ENCODE results near the gene CC2D2B.
A peak's percentile ranks its signal among the peaks of the same experiment; 100 is the strongest.
"Not testable (repeated sequence)": the region's sequence is repeated elsewhere in the genome, so short reads cannot be mapped to it uniquely, and the experiment has no call there.

Gene CC2D2B

GRCh38 chr10:96044736-96045135, 137.0 kb downstream of the CC2D2B start:
- no peak for DNase-seq (ENCODE audit: low read depth, low spot score)
- no CpG with 5 or more reads among the region's 8 CpGs for WGBS (ENCODE audit: insufficient coverage, insufficient read length)
- Histone ChIP-seq H3K9me3 (ENCODE audit: control insufficient read depth, insufficient read depth, low read length) (no peaks in the 10 kb centered on the region), H3K36me3 (ENCODE audit: control insufficient read depth, insufficient read depth, low read length) (no peaks in the 10 kb centered on the region), H3K4me1 (ENCODE audit: control insufficient read depth, insufficient read depth, low read length) (no peaks in the 10 kb centered on the region; the same call in 1 of the 2 replicates), H3K27ac (ENCODE audit: low read length) (no peak overlapping the region), H3K4me3 (ENCODE audit: low read length) (peak overlapping the region; percentile 75; the same call in 1 of the 2 replicates), H3K27me3 (ENCODE audit: control insufficient read depth, insufficient read depth, low read length) (no peaks in the 10 kb centered on the region; the same call in none of the 2 replicates)

- no peaks in the 10 kb centered on the region; the same call in none of the 2 replicates for H3K27me3 ChIP-seq (ENCODE audit: control insufficient read depth, insufficient read depth, low read length)
- no peak for DNase-seq (ENCODE audit: low read depth, low spot score)
- no peaks in the 10 kb centered on the region; the same call in 1 of the 2 replicates for H3K4me1 ChIP-seq (ENCODE audit: control insufficient read depth, insufficient read depth, low read length)
- no peaks in the 10 kb centered on the region for H3K9me3 ChIP-seq (ENCODE audit: control insufficient read depth, insufficient read depth, low read length)
- WGBS (ENCODE audit: insufficient coverage, insufficient read length), result no CpG with 5 or more reads among the region's 1 CpG
- no peak overlapping the region for H3K27ac ChIP-seq (ENCODE audit: low read length)
- no peak overlapping the region for H3K4me3 ChIP-seq (ENCODE audit: low read length)
- H3K36me3 ChIP-seq (ENCODE audit: control insufficient read depth, insufficient read depth, low read length), result no peaks in the 10 kb centered on the region
These were observed 138.8 kb downstream of the CC2D2B start for GRCh38 chr10:96046546-96046945.

GRCh38 chr10:96047004-96047649, 139.4 kb downstream of the CC2D2B start:
- DNase-seq (ENCODE audit: low read depth, low spot score), result no peak
- Histone ChIP-seq H3K4me1 (ENCODE audit: control insufficient read depth, insufficient read depth, low read length) (no peaks in the 10 kb centered on the region; the same call in 1 of the 2 replicates), H3K27ac (ENCODE audit: low read length) (no peak overlapping the region), H3K27me3 (ENCODE audit: control insufficient read depth, insufficient read depth, low read length) (no peaks in the 10 kb centered on the region; the same call in none of the 2 replicates), H3K36me3 (ENCODE audit: control insufficient read depth, insufficient read depth, low read length) (no peaks in the 10 kb centered on the region), H3K4me3 (ENCODE audit: low read length) (no peak overlapping the region), H3K9me3 (ENCODE audit: control insufficient read depth, insufficient read depth, low read length) (no peaks in the 10 kb centered on the region)
- no CpG with 5 or more reads among the region's 4 CpGs for WGBS (ENCODE audit: insufficient coverage, insufficient read length)

GRCh38 chr10:96047925-96048324, 140.2 kb downstream of the CC2D2B start:
- not testable (repeated sequence) for H3K27me3 ChIP-seq (ENCODE audit: control insufficient read depth, insufficient read depth, low read length); H3K9me3 ChIP-seq (ENCODE audit: control insufficient read depth, insufficient read depth, low read length); H3K36me3 ChIP-seq (ENCODE audit: control insufficient read depth, insufficient read depth, low read length); H3K4me3 ChIP-seq (ENCODE audit: low read length); H3K4me1 ChIP-seq (ENCODE audit: control insufficient read depth, insufficient read depth, low read length); DNase-seq (ENCODE audit: low read depth, low spot score); H3K27ac ChIP-seq (ENCODE audit: low read length)
- WGBS (ENCODE audit: insufficient coverage, insufficient read length), result no CpG with 5 or more reads among the region's 3 CpGs

GRCh38 chr10:96049340-96049739, 141.6 kb downstream of the CC2D2B start:
- H3K27ac ChIP-seq (ENCODE audit: low read length), result no peak overlapping the region
- DNase-seq (ENCODE audit: low read depth, low spot score), result no peak
- H3K36me3 ChIP-seq (ENCODE audit: control insufficient read depth, insufficient read depth, low read length), result no peaks in the 10 kb centered on the region
- no peaks in the 10 kb centered on the region for H3K9me3 ChIP-seq (ENCODE audit: control insufficient read depth, insufficient read depth, low read length)
- no peaks in the 10 kb centered on the region for H3K27me3 ChIP-seq (ENCODE audit: control insufficient read depth, insufficient read depth, low read length)
- H3K4me1 ChIP-seq (ENCODE audit: control insufficient read depth, insufficient read depth, low read length), result no peaks in the 10 kb centered on the region; the same call in 1 of the 2 replicates
- no CpG with 5 or more reads among the region's 2 CpGs for WGBS (ENCODE audit: insufficient coverage, insufficient read length)
- no peak overlapping the region for H3K4me3 ChIP-seq (ENCODE audit: low read length)

GRCh38 chr10:96053985-96054384, 146.2 kb downstream of the CC2D2B start:
- Histone ChIP-seq H3K27ac (ENCODE audit: low read length) (no peak overlapping the region), H3K36me3 (ENCODE audit: control insufficient read depth, insufficient read depth, low read length) (peaks cover 16% of the 10 kb centered on the region; the same call in 1 of the 2 replicates), H3K4me3 (ENCODE audit: low read length) (no peak overlapping the region), H3K27me3 (ENCODE audit: control insufficient read depth, insufficient read depth, low read length) (no peaks in the 10 kb centered on the region), H3K9me3 (ENCODE audit: control insufficient read depth, insufficient read depth, low read length) (no peaks in the 10 kb centered on the region), H3K4me1 (ENCODE audit: control insufficient read depth, insufficient read depth, low read length) (no peaks in the 10 kb centered on the region)
- no peak for DNase-seq (ENCODE audit: low read depth, low spot score)
- WGBS (ENCODE audit: insufficient coverage, insufficient read length), result no CpG with 5 or more reads among the region's 2 CpGs

GRCh38 chr10:96056787-96057186, 149.0 kb downstream of the CC2D2B start:
- H3K27ac ChIP-seq (ENCODE audit: low read length), result no peak overlapping the region
- H3K4me1 ChIP-seq (ENCODE audit: control insufficient read depth, insufficient read depth, low read length), result no peaks in the 10 kb centered on the region
- no CpG with 5 or more reads among the region's 7 CpGs for WGBS (ENCODE audit: insufficient coverage, insufficient read length)
- H3K9me3 ChIP-seq (ENCODE audit: control insufficient read depth, insufficient read depth, low read length), result no peaks in the 10 kb centered on the region
- no peak overlapping the region for H3K4me3 ChIP-seq (ENCODE audit: low read length)
- H3K36me3 ChIP-seq (ENCODE audit: control insufficient read depth, insufficient read depth, low read length), result peaks cover 16% of the 10 kb centered on the region; the same call in 1 of the 2 replicates
- DNase-seq (ENCODE audit: low read depth, low spot score), result no peak
- H3K27me3 ChIP-seq (ENCODE audit: control insufficient read depth, insufficient read depth, low read length), result no peaks in the 10 kb centered on the region

GRCh38 chr10:96061232-96061631, 153.5 kb downstream of the CC2D2B start:
- no peak for DNase-seq (ENCODE audit: low read depth, low spot score)
- Histone ChIP-seq H3K4me3 (ENCODE audit: low read length) (no peak overlapping the region), H3K36me3 (ENCODE audit: control insufficient read depth, insufficient read depth, low read length) (peaks cover 16% of the 10 kb centered on the region; the same call in 1 of the 2 replicates), H3K27ac (ENCODE audit: low read length) (no peak overlapping the region), H3K9me3 (ENCODE audit: control insufficient read depth, insufficient read depth, low read length) (no peaks in the 10 kb centered on the region), H3K4me1 (ENCODE audit: control insufficient read depth, insufficient read depth, low read length) (no peaks in the 10 kb centered on the region), H3K27me3 (ENCODE audit: control insufficient read depth, insufficient read depth, low read length) (no peaks in the 10 kb centered on the region)
- WGBS (ENCODE audit: insufficient coverage, insufficient read length), result no CpG with 5 or more reads among the region's 3 CpGs

GRCh38 chr10:96072674-96073073, 164.9 kb downstream of the CC2D2B start:
- Histone ChIP-seq H3K9me3 (ENCODE audit: control insufficient read depth, insufficient read depth, low read length) (no peaks in the 10 kb centered on the region), H3K4me3 (ENCODE audit: low read length) (no peak overlapping the region), H3K4me1 (ENCODE audit: control insufficient read depth, insufficient read depth, low read length) (no peaks in the 10 kb centered on the region; the same call in 1 of the 2 replicates), H3K27me3 (ENCODE audit: control insufficient read depth, insufficient read depth, low read length) (no peaks in the 10 kb centered on the region), H3K36me3 (ENCODE audit: control insufficient read depth, insufficient read depth, low read length) (no peaks in the 10 kb centered on the region), H3K27ac (ENCODE audit: low read length) (no peak overlapping the region)
- no CpG with 5 or more reads among the region's 2 CpGs for WGBS (ENCODE audit: insufficient coverage, insufficient read length)
- no peak for DNase-seq (ENCODE audit: low read depth, low spot score)

- H3K27ac ChIP-seq (ENCODE audit: low read length), result no peak overlapping the region
These were observed 165.9 kb downstream of the CC2D2B start for GRCh38 chr10:96073722-96074121.

GRCh38 chr10:96074776-96075175, 167.0 kb downstream of the CC2D2B start:
- Histone ChIP-seq H3K4me1 (ENCODE audit: control insufficient read depth, insufficient read depth, low read length) (no peaks in the 10 kb centered on the region; the same call in 1 of the 2 replicates), H3K4me3 (ENCODE audit: low read length) (no peak overlapping the region), H3K27ac (ENCODE audit: low read length) (no peak overlapping the region), H3K36me3 (ENCODE audit: control insufficient read depth, insufficient read depth, low read length) (no peaks in the 10 kb centered on the region), H3K9me3 (ENCODE audit: control insufficient read depth, insufficient read depth, low read length) (no peaks in the 10 kb centered on the region), H3K27me3 (ENCODE audit: control insufficient read depth, insufficient read depth, low read length) (no peaks in the 10 kb centered on the region)
- no CpG with 5 or more reads among the region's 3 CpGs for WGBS (ENCODE audit: insufficient coverage, insufficient read length)
- DNase-seq (ENCODE audit: low read depth, low spot score), result no peak

More at GRCh38 chr10:96073722-96074121, 165.9 kb downstream of the CC2D2B start:
- H3K27me3 ChIP-seq (ENCODE audit: control insufficient read depth, insufficient read depth, low read length), result no peaks in the 10 kb centered on the region
- H3K9me3 ChIP-seq (ENCODE audit: control insufficient read depth, insufficient read depth, low read length), result no peaks in the 10 kb centered on the region
- H3K4me3 ChIP-seq (ENCODE audit: low read length), result no peak overlapping the region
- no peaks in the 10 kb centered on the region for H3K36me3 ChIP-seq (ENCODE audit: control insufficient read depth, insufficient read depth, low read length)
- no peaks in the 10 kb centered on the region; the same call in 1 of the 2 replicates for H3K4me1 ChIP-seq (ENCODE audit: control insufficient read depth, insufficient read depth, low read length)
- DNase-seq (ENCODE audit: low read depth, low spot score), result no peak
- WGBS (ENCODE audit: insufficient coverage, insufficient read length), result no CpG with 5 or more reads among the region's 1 CpG
